ENCODE data around the gene ZNF280A.

- TF ChIP-seq CTCF (IDR thresholded peaks at IDR 0.05) (peak in 4 of 5 experiments; percentile 11 to 41 (median 22)), EP300 (IDR thresholded peaks at IDR 0.05) (no peak)
Observed at GRCh38 chr22:22508274-22509176, 11.5 kb downstream of the ZNF280A start, which contains the start of gene ZNF280B.
